GM10248 (cell line): ENCODE data around the gene NHERF2.

Experiments used
- CTCF ChIA-PET: fragments of 300-600 bp; sonication (Branson Sonifier 250); formaldehyde crosslinking; extraction: SDS; loops from one replicate; lab custom pipeline; 2021; ENCODE audit warnings: antibody characterized with exemption; lab: Yijun Ruan, JAX
- POLR2A ChIA-PET: fragments of 350-650 bp; sonication (Branson Sonifier 250); formaldehyde crosslinking; extraction: SDS; loops from one replicate; lab custom pipeline; 2020; ENCODE audit warnings: antibody characterized with exemption; lab: Yijun Ruan, JAX
- DNase-seq: peaks from one replicate; pipeline ENCODE4 v3.0.0; 2012; ENCODE audit errors: extremely low spot score
- TF ChIP-seq, protein P1 (sequence below): IDR thresholded peaks from 2 replicates; pipeline ENCODE4 v1.5.1; 2012; ENCODE audit warnings: mild to moderate bottlenecking, low read depth; ENCODE audit errors: extremely low read depth, missing control alignments, control extremely low read depth

The NHERF2 gene

DNA sequence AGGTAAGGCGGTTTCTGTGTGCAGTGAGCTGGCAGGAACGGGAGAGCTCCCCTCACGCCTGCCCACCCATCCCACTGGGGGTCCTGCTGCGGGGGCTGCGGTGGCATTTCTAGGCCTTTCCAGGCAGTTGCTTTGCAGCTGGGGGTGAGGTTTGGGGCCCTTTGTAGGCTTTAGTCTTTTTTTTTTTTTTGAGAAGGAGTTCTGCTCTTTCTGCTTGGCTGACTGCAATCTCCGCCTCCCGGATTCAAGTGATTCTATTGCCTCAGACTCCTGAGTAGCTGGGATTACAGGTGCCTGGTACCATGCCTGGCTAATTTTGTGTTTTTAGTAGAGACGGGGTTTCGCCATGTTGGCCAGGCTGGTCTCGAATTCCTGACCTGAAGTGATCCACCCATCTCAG lies 32.2 kb downstream of the NHERF2 start:
- ChIA-PET CTCF (interaction anchor here (2.1 kb wide), 1 partner anchor 82 kb away, joined by 6 read pairs; no protein-coding TSS in a partner anchor), POLR2A (interaction anchor here (0.7 kb wide), 1 partner anchor 90 kb away, joined by 3 read pairs; the partner anchor contains the start of gene RAB26)
- TF ChIP-seq, protein P1, sequence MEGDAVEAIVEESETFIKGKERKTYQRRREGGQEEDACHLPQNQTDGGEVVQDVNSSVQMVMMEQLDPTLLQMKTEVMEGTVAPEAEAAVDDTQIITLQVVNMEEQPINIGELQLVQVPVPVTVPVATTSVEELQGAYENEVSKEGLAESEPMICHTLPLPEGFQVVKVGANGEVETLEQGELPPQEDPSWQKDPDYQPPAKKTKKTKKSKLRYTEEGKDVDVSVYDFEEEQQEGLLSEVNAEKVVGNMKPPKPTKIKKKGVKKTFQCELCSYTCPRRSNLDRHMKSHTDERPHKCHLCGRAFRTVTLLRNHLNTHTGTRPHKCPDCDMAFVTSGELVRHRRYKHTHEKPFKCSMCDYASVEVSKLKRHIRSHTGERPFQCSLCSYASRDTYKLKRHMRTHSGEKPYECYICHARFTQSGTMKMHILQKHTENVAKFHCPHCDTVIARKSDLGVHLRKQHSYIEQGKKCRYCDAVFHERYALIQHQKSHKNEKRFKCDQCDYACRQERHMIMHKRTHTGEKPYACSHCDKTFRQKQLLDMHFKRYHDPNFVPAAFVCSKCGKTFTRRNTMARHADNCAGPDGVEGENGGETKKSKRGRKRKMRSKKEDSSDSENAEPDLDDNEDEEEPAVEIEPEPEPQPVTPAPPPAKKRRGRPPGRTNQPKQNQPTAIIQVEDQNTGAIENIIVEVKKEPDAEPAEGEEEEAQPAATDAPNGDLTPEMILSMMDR = no peak

DNA sequence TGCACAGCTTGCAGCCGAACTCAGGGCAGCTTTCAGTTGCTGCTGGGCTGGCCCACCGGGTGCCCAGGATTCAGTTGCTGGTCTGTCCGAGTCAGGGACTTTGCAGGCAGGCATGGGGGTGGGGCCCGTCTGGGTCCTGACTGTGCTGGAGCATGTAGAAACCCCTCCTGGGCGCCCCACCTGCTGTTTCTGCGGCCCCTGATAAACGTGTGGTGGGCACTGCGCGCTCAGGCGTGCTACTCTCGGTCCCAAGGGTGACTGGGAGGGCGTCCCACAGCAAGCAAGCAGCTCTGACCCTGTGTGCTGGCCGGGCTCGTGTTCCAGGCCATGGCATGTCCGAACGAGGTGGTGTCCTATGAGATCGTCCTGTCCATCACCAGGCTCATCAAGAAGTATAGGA lies 33.6 kb downstream of the NHERF2 start:
- ChIA-PET POLR2A (no interaction called here), CTCF (interaction anchor here (2.1 kb wide), 1 partner anchor 80 kb away, joined by 6 read pairs; no protein-coding TSS in a partner anchor)

More for the DNA sequence above, 32.2 kb downstream of the NHERF2 start:
- DNase-seq = no peak

DNA sequence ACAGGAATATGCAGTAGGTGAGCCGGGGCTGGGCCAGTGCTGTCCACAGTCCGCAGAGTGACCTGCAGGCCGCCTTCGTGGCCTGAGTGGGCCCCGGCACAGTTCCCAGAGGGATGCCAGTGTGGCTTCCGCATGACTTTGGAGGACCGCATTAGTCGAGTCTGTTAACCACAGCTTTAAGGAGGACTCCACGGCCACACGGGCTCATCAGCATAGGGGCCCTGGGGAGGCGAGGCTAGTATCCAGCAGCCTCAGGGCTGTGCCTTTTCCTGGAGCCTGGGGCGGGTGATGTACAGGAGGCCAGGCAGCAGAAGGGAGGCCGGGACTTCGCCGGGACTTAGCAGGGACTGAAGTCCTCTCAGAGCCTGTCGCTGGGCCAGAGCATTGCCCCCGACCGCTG lies 34.3 kb downstream of the NHERF2 start:
- ChIA-PET POLR2A (no interaction called here), CTCF (interaction anchor here (2.1 kb wide), 1 partner anchor 79 kb away, joined by 6 read pairs; no protein-coding TSS in a partner anchor)
- TF ChIP-seq, protein P1 = no peak
- DNase-seq = no peak

More for the DNA sequence above, 33.6 kb downstream of the NHERF2 start:
- TF ChIP-seq, protein P1 = no peak
- DNase-seq = no peak

DNA sequence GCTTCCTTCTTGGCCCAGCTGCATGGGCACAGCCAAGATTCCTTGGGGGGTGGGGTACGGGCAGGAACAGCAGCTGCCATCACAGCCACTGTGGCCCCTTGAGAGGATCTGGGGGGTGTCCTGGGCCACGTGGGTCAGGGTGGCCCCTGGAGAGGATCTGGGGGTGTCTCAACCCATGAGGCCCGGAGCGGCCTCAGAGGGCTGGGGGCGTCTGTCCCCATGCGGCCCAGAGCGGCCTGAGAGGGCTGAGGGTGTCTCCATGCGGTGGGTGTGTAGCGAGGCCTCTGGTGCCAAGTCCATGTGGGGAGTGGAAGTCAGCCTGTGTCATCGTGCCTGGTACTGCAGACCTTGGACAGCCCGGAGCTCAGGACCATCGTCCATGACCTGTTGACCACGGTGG lies 34.8 kb downstream of the NHERF2 start:
- CTCF ChIA-PET = interaction anchor here (1.1 kb wide), 1 partner anchor 11 kb away, joined by 3 read pairs; no protein-coding TSS in a partner anchor
- TF ChIP-seq, protein P1 = no peak
- POLR2A ChIA-PET = interaction anchor here (1.0 kb wide), 1 partner anchor 94 kb away, joined by 3 read pairs; the partner anchor contains the start of gene TRAF7
- no peak for DNase-seq

DNA sequence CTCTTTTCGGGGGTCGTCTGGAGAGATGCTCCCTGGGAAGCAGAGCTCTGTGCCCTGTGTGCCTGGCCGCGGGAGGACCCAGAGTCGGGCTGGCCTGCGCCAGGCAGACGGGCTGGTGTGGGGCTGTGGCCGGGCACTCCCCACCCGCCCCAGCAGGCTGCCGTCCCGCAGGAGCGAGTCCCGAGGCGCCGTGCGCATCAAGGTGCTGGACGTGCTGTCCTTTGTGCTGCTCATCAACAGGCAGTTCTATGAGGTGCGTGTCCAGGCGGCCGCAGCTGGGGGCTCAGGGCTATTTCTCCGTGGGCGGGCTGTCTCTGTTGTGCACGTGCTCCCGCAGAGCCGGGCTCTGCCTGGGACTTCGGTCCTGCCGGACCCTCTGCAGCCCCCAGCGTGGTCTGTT lies 36.1 kb downstream of the NHERF2 start:
- DNase-seq = no peak
- POLR2A ChIA-PET = no interaction called here
- TF ChIP-seq, protein P1 = no peak
- CTCF ChIA-PET = interaction anchor here (1.1 to 1.7 kb wide), 2 partner anchors 10 to 40 kb away, joined by 3 read pairs; no protein-coding TSS in a partner anchor

DNA sequence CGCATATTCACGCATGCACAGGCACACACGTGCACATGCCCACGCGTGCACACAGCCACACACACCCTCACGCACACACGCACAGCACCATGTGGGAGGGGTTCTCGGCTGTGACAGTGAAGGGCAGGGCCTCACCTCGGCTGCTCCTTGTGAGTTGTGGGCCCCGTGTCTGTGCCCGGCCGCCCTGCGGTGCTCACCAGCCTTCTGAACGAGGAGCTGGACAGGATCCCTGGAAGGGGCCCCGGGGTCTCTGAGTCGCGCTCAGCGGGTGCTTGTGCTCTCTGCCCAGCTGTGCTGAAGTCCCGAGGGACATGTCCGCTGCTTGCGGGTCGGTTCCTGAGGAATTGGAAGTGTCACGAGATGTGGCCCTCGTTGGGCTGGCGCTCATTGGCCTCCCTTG lies 37.2 kb downstream of the NHERF2 start:
- ChIA-PET POLR2A (interaction anchor here (0.6 kb wide), 1 partner anchor 13 kb away, joined by 4 read pairs; no protein-coding TSS in a partner anchor), CTCF (interaction anchor here (1.1 to 1.7 kb wide), 3 partner anchors 8 to 41 kb away, joined by 3 read pairs; no protein-coding TSS in a partner anchor)
- TF ChIP-seq, protein P1 = no peak
- no peak for DNase-seq
